G401.6 (cell line): ENCODE results near the gene MYEOV.

Experiments
- FAIRE-seq: peaks from 2 replicates; lab custom pipeline; 2012; peaks lifted over from hg19 to GRCh38; lab: Jason Lieb, UNC

Gene MYEOV

DNA sequence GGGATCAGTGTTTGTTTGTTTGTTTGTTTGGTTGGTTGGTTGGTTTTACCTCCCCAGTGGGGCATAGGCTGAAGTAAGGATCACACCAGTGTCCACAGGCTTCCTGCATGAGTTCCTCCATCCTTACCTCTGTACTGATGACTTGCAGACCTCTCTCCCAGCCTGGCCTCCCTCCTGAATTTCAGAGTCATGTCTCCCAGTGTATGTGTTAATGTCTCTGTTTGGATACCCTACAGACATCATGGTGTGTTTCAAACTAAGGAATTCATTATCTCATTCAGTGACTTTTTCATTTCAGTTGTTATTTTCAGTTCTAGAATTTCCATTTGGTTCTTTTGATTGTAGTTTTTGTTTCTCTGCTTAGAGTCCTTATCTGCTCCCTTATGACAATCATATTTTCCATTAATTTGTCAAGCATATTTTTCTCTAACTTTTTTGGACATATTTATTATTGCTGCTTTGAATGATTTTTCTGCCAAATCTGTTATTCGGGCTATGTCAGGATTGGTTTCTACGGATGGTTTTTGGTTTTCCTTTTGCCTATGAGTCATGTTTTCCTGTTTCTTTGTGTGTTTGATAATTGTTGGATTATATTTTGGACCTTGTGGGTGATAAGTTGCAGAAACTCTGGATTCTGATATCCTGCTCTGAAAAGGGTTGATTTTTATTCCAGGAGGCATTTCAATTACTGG is 23.6 kb downstream of the MYEOV start:
- FAIRE-seq, result no peak

DNA sequence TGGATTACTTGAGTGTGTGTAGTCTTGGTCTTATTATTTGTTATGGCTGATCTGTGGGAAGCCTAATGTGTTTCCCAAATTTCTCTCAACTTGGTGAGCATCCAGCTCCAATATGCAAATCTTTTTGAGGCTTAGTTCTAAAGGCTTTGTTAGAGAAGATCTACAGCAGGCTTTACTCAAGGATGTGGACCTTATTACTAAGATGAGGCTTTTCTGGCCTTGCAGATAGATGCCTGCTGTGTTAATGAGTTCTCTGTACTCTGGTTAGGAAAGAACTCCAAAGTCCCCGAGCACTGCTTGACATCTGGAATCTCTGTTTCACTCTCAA is 24.1 kb downstream of the MYEOV start:
- no peak for FAIRE-seq

DNA sequence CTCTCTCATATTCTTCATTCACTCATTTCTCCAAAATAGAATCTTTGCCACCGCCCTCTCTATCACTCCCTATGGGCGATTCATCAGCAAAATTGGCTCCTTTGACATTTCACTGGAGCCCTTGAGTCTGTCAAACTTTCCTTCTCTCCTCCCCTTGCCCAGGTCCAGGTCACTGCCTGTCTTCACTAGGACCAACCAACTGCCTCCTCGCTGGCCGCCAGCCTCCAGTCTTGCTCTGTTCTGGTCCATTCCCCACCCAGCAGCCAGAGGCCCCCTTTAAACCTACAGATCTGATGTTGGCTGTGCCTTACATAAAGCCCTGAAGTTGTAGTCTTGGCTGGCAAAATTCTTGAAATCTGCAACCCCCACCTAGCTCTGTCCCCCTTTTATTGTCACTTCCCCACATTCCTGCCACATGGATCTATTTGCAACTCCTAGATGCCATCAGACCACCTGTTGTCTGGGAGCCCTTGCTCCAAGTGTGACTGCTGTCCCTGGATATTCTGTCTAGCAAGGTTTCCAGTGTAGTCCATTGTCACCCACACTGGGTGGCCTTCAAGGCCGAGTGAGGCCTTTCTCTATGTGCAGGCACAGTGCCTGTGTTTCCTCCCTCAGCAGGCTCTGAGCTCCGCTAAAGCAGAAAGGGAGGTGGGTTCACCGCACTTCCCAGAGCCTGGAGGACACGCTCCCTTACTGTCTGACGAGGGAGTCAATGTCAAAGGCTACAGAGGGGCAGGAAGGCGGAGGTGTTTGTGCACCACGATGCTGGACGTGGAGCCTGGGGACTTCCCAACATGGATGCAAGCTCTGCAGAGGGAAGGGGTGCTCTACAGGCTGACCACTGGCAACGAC is 25.5 kb downstream of the MYEOV start:
- FAIRE-seq, result no peak

DNA sequence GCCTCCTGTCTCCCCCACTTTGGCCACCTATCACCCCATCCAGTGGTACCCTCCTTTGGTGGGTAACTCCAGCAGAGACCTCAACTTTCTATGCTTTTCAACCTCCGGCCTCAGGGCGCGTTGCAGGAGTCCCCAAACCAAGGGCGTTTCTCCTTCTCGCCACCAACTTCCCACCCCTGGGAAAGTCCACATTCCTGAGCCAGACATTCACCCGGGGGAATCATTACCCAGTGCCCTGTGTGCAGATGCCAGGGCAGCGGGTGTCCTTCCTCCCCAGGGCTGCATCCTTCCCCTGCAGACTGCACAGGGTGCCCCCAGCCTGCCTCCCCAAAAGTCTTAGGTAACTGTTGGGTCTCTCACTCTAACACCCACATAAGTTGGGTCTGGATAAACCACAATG is 26.4 kb downstream of the MYEOV start:
- FAIRE-seq, result no peak

DNA sequence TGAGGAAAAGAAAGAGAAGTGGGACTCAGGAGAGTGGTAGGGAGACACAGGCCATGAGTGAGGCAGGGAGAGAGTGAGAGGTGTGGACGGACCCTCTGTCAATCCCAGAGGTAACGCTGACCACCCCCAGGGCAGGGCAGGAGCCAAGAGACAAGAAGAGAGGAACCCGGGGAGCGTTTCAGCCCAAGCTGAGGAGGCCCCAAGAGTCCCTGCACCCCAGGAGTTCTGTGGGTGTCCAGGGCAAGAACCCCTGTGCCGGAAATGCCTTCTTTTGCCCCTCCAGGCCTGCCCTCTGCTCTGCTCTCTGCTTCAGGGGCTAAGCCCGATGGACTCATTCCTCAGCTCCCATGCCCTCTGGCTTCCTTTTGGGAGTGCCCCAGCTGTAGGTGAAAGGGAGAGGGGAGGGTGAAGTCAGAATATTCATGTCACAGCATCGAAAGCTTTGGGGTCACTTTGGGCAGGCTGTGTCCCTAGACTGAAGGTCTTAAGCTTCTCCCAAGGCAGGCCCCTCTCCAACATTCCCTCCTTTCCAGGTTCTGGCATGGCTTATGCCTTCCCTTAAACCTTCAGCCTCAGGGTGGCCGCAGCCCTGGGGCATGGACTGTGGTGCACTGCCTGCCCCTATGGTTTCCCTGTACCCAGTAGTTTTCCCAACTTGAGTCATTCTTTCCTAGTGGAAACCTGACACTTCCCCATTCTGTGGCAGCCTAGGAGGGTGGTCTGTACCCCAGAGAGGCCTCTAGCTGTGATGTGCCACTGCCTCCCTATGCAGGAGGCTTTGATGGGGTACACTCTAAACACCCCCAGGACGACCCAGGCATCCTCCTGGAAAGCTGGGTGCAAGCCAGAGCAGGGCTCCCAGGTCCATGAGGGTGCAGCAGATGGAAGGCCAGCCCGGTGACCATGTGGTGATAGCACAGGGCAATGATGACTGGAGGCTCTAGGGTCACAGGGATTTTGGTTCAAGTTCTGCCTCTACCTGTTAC is 27.1 kb downstream of the MYEOV start:
- FAIRE-seq, result no peak

DNA sequence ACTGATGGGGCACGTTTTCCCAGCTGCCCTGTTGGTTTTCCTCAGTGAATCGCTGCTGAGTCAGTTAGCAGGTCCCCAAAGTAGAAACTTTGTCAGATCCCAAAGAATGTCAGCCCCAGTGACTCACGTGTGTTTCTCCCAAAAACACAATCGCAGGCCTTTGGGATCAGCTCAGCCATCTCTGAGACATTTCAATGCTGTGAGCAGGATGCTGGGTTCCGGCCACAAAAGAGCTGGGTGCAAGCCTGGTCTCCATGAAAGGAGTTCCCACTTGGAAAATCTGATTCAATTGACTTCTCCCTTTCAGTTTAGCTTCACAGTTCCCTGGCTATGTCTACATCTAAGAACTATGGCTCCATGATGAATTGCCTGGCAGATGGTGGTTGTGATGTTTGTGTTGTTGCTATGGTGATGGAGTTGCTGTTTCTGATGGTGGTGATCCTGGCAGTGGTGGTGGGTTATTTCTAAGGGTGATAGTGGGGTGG is 28.0 kb downstream of the MYEOV start:
- FAIRE-seq, result no peak

DNA sequence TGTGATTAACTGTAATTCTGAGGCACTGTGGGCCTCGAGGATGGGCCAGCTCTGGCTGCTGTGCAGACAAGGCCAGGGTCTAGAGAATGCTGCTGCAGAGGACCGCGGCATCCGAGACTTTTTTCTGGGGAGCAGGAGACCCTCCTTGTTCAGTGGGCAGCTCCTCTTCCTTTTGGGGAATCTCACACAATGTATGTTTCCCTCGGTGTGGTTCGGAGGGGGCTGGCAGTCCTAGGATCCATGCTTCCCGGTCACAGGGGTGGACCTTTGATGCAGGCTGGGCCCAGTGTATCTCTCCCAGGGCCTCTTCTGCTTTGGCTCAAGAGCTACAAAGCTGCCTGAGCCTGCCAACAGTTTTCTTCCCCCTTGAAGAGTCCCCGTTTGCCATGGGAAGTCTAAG is 31.5 kb downstream of the MYEOV start:
- no peak for FAIRE-seq

DNA sequence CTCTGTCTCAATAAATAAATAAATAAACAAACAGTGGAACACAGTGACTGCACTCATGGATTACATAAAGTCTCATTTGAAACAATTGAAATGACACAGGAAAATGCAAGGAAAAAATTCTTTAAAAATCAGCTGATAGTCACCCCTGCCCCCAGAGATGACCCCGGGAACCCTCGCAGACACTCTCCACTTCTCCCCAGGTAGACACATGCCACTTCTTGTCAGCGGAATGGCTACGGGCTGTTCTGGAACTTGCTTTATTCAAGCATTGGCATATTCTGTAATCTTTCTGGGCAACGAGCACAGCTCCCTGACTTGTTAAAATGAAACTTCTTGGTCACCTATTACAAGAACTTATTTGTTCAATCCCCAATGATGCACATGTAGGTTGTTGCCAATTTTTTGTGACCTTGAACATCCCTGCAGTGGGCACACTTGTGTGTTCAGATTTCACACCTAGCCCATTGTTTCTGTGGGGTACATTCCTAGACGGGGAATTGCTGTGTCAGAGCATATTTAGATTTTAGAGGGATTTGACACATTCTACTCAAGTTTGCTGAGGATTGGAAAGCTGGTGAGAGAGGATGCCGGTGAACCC is 32.8 kb downstream of the MYEOV start:
- no peak for FAIRE-seq

DNA sequence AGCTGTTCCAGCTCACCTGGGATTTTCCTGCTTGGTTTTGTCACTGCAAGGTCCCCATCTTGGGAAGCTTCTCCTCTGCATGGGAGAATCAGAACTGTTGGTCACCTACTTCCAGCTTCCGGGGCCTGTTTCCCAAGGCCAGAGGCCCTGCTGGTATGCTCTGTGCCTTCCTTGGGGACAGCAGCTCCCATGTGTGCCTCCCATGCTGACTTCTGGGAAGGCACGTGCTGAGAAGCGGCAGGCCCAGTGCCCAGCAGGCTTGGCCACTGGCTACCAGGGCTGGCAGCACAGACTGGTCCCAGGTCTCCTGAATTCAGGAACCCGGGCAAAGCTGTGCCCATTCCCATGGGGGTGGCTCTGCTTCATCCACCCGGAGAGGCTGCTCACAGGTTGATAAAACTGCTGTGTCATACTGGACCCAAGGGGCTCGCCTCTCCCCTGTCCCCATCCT is 33.8 kb downstream of the MYEOV start:
- FAIRE-seq, result no peak

DNA sequence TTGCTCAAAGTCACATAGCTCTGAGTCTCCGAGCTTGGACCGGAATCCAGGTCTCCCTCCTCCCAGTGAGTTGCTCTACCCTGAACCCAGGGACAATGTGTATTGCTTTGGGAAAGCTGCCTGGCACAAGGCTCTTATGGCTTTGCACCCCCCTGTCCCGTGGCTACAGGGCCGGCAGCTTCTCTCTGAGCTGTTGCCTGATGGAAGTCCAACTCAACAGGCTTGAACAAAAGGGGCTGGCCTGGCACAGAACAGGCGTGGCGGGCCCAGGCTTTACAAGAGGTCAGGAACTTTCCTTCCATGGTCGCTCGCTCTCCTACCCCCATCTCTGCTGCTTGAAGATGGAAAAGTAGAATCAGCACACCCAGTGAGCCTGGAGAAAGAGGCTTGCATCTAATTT is 34.3 kb downstream of the MYEOV start:
- no peak for FAIRE-seq

DNA sequence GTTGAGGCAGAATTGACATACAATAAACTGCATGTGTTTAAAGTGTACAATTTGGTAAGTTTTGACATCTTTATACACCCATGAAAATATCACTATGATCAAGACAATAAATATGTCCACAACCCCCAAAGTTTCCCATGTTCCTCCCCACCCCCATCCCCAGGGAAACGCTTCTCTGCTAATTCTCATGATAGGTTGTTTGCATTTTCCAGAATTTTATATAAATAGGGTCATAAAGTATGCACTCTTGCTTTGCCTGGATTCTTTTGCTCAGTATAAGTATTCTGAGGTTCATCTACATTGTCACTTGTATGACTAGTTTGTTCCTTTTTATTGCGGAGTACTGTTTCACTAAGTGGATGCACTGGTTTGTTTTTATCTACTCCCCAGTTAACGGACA is 35.6 kb downstream of the MYEOV start:
- no peak for FAIRE-seq

DNA sequence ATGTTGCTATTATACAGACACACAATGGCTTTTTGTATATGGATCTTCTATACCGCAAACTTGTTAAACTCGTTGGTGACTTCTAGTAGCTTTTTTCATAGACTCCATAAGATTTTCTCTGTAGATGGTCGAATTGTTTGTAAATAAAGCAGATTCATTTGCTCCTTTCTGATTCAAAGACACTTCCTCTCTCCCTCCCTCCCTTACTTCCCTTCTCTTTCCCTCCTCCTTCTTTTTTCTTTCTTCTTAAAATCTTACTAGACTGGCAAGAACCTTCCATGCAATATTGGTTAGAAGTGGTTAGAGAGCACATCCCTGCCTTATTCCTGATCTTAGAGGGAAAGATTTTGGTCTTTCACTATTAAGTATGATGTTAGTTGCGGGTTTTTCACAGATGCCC is 36.4 kb downstream of the MYEOV start:
- FAIRE-seq, result no peak

DNA sequence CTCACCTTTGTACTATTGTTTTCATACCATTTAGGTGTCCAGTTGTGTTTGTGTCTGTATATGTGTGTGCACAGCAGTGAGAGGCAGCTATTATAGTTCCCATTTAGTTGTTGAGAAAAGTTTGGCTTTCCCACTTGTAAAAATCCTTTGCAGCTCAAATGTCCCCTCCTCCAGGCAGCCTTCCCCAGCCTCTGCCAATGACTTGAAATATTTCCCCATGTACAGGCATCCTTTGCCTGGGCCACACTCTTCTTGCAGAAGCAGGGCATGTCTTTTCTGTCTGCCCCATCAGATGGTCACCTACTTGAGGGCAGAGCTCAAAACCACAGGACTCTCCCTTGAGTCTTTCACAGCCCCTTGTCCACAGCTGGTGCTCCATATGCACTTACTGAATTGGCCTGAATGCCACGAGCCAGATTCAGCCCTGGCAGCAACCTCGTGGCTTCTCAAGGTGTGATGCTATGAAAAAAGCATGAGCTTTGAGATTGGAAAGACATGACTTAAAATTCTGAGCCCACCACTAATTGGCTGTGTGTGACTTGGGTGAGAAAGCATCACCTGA is 39.3 kb downstream of the MYEOV start:
- no peak for FAIRE-seq

DNA sequence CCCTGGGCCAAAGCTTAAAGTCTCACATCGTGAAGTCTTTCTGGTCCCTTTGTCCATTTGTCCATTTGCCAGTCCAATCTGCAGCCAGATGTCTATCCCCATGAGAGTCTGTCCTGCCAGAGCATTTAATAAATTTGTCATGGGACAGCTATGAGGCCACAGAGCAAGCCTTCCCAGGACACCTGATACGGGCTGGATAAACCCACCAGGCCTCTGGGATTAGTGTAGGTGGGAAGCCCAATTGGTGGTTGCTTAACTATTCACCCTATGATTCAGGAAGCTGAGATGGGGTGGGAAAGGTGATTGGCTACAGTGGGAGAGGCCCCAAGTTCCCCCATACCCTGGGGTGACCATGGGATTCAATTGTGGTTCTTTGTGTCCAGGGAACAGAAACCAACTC is 39.9 kb downstream of the MYEOV start:
- FAIRE-seq, result no peak

DNA sequence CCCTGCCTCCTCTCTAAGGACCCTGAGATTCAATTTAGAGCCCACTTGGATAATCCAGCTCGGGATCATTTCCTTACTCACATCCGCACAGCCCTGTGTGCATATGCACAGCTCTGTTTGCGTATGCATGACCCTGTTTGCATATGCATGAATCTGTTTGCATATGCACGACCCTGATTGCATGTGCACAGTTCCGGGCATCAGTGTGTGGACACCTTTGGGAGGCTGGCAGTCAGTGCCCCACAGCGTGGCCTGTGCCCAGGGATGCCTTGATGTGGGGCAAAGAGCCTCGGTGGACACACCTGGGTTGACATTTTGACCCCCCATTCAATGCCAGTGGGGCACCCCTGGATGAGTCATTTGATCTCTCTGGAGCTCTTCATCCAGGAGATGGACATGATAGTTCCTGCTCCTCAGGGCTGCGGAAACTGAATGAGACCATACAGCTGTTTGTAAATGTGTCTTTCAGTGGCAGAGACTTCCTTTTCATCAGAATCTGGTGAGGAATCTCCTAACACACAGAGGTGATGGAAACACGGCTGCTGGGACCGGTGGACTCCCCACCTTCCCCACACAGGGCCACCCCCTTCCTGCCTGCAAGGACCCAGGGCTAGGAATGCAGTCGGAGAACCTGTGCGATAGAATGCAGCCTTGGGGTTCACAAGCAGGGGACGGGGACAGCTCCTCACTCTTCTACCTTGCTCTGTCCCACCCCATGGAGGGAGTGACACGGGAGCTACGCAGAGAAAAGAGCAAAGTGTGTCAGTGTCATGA is 41.2 kb downstream of the MYEOV start:
- no peak for FAIRE-seq

DNA sequence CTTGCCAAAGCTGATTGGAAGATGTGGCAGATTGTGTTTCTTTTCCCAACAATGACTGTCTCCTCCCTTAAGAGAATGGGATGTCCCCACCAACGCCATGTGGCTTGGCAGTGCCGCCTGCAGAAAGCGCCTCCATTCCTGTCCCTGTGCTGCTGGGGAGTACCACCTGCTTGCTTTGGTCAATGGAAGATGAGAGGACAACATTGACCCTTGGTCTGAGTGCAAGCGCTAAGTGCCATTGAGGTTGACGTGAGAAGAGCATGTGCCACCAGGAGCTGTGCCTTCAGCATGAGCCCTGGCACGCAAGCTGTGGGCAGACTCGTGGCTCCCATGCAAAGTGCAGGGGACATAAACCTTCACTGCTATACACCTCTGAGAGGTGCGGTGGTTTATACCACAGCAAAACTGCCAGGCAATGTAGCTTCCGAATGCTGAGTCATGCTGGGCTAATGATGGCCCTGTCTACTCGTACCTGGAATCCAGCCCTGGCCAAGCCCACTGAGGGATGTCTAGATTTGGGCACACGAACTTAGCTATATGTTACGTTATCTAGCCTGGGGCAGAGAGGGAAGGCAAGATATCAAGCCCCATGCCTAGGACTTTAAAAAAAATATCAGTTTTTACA is 41.9 kb downstream of the MYEOV start:
- no peak for FAIRE-seq

DNA sequence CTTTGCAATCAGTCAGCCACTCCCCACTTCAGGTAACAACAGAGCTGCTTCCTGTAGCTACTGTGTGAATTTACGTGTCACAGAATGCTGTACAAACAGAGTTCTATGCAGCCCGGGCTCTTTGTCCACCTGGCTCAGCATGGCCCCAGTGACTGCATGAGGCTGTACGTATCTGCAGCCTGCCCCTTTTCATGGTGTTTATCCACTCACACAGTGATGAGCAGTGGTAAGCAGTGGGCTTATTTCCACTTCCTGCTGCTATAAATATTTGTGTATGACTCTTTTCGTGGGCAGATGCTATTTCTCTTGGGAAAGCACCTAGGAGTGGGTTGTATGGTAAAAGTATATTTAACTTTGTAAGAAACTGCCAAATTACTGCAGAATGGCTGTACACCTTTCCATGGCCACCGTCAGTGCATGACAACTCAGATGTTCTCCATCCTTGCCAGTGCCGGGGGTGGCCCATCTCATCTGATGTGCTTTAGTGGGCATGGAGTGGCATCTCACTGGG is 43.3 kb downstream of the MYEOV start:
- no peak for FAIRE-seq

DNA sequence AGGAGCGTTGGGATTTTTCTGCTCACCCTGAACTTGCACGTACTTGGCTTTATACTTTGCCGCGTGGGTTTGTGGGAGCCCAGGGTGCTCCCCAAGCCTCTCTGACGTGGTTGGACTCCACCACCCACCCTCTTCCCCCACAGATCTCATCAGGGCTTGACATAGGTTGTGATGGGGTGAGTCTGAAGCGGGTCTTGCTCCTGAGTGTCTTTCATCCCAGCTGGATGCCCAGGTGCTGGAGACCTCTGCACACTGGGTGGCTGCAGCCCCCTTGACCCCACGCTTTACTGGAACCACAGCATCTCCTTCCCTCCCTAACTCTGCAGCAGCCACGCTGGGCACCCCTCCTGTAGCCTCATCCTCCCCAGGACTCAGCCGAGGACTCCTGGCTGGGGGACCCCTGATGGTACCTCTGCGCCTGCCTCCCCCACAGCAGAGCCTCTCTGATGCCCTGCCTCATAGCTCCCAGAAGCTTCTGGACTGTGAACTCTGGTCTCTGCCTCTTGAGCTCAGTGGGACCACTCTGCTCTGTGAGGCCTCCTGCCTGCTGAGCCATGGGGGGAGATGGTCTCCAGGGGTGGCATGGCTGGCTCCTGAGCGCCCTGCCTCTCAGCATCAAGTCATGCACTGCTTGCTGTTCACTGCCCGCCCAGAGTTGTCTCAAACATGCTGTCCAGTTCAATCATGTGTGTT is 45.2 kb downstream of the MYEOV start:
- FAIRE-seq, result no peak

DNA sequence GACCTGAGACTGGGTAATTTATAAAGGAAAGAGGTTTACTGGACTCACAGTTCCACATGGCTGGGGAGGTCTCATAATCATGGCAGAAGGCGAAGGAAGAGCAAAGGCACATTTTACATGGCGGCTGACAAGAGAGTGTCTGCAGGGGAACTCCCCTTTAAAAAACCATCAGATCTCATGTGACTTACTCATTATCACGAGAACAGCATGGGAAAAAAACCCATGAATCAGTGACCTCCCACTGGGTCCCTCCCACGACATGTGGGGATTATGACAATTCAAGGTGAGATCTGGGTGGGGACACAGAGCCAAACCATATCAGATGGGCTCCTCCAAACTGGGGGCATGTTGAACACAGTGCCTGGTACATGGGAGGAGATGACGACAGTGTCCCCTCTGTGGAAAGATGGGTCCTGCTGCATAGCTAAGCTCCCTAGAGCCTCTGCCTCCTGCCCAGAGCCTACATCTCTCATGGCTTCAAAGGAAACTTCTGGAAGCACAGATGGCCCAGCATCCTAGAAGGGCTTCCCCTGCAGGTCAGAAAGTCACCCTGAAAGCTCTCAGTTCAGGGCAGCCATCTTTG is 46.1 kb downstream of the MYEOV start:
- FAIRE-seq, result no peak
